ENCODE results near the gene ARHGAP42.

ARHGAP42 gene

GRCh38 chr11:100682247-100682969, 4.7 kb upstream of the ARHGAP42 start:
- DNase-seq = peak; percentile 49

- DNase-seq = no peak
Observed at GRCh38 chr11:100683126-100683525, 4.0 kb upstream of the ARHGAP42 start.

- DNase-seq = no peak
Observed at GRCh38 chr11:100684101-100685065, 2.7 kb upstream of the ARHGAP42 start.

GRCh38 chr11:100686476-100687053, 523 bp upstream of the ARHGAP42 start:
- DNase-seq = no peak

- DNase-seq = peak; percentile 81
Observed at GRCh38 chr11:100687630-100688395, 725 bp downstream of the ARHGAP42 start.

- DNase-seq = no peak
Observed at GRCh38 chr11:100689141-100689540, 2.1 kb downstream of the ARHGAP42 start.

- no peak for DNase-seq
Observed at GRCh38 chr11:100691896-100692653, 5.0 kb downstream of the ARHGAP42 start.

GRCh38 chr11:100695911-100696310, 8.8 kb downstream of the ARHGAP42 start:
- DNase-seq = no peak

GRCh38 chr11:100703139-100703538, 16.1 kb downstream of the ARHGAP42 start:
- no peak for DNase-seq

GRCh38 chr11:100703801-100704575, 16.9 kb downstream of the ARHGAP42 start:
- no peak for DNase-seq

- no peak for DNase-seq
Observed at GRCh38 chr11:100705447-100705846, 18.4 kb downstream of the ARHGAP42 start.

GRCh38 chr11:100706179-100706578, 19.1 kb downstream of the ARHGAP42 start:
- DNase-seq = no peak

- peak; percentile 70 for DNase-seq
Observed at GRCh38 chr11:100709233-100709957, 22.3 kb downstream of the ARHGAP42 start.

GRCh38 chr11:100711984-100712383, 24.9 kb downstream of the ARHGAP42 start:
- DNase-seq = no peak

- no peak for DNase-seq
Observed at GRCh38 chr11:100712583-100712982, 25.5 kb downstream of the ARHGAP42 start.

GRCh38 chr11:100715165-100715761, 28.2 kb downstream of the ARHGAP42 start:
- no peak for DNase-seq

GRCh38 chr11:100716838-100717237, 29.8 kb downstream of the ARHGAP42 start:
- peak; percentile 41 for DNase-seq

GRCh38 chr11:100719362-100719761, 32.3 kb downstream of the ARHGAP42 start:
- DNase-seq = no peak

GRCh38 chr11:100719809-100720221, 32.7 kb downstream of the ARHGAP42 start:
- peak; percentile 87 for DNase-seq

GRCh38 chr11:100726680-100727079, 39.6 kb downstream of the ARHGAP42 start:
- no peak for DNase-seq

All from fibroblast of upper back skin (primary cell).